Panc1 (cell line): Measurements from ENCODE around the gene UBE2L3.

Experiments
- POLR2AphosphoS5 ChIP-seq: IDR thresholded peaks from 2 replicates; pipeline ENCODE4 v1.6.1; 2012; ENCODE audit warnings: mild to moderate bottlenecking, low read depth, low read length, moderate library complexity
- SIN3A ChIP-seq: IDR thresholded peaks from 2 replicates; pipeline ENCODE4 v1.6.1; 2012; ENCODE audit warnings: low read depth, mild to moderate bottlenecking, low read length, moderate library complexity, borderline replicate concordance; ENCODE audit not compliant: insufficient read depth
- TCF7L2 ChIP-seq: IDR thresholded peaks from 2 replicates; pipeline ENCODE4 v1.6.1; 2011; ENCODE audit warnings: mild to moderate bottlenecking, low read depth, low read length, inconsistent platforms
- TF ChIP-seq, protein P1 (sequence below), 2 experiments: IDR thresholded peaks; 2 replicates each; pipeline ENCODE4 v1.6.1; 2011 to 2012; ENCODE audit warnings: low read depth in 2 of 2, control low read depth in 1 of 2, low read length in 1 of 2, mild to moderate bottlenecking in 1 of 2, moderate library complexity in 1 of 2; ENCODE audit not compliant: insufficient read depth in 1 of 2
- TF ChIP-seq, protein P2 (sequence below): fragments of 450-650 bp; IDR thresholded peaks from 2 replicates; pipeline ENCODE4 v1.5.1; 2017; ENCODE audit warnings: mild to moderate bottlenecking

GRCh38 chr22:21568347-21569075, 997 bp downstream of the UBE2L3 start:
- TF ChIP-seq POLR2AphosphoS5 (no peak), SIN3A (no peak), TCF7L2 (no peak)
- TF ChIP-seq, protein P1, sequence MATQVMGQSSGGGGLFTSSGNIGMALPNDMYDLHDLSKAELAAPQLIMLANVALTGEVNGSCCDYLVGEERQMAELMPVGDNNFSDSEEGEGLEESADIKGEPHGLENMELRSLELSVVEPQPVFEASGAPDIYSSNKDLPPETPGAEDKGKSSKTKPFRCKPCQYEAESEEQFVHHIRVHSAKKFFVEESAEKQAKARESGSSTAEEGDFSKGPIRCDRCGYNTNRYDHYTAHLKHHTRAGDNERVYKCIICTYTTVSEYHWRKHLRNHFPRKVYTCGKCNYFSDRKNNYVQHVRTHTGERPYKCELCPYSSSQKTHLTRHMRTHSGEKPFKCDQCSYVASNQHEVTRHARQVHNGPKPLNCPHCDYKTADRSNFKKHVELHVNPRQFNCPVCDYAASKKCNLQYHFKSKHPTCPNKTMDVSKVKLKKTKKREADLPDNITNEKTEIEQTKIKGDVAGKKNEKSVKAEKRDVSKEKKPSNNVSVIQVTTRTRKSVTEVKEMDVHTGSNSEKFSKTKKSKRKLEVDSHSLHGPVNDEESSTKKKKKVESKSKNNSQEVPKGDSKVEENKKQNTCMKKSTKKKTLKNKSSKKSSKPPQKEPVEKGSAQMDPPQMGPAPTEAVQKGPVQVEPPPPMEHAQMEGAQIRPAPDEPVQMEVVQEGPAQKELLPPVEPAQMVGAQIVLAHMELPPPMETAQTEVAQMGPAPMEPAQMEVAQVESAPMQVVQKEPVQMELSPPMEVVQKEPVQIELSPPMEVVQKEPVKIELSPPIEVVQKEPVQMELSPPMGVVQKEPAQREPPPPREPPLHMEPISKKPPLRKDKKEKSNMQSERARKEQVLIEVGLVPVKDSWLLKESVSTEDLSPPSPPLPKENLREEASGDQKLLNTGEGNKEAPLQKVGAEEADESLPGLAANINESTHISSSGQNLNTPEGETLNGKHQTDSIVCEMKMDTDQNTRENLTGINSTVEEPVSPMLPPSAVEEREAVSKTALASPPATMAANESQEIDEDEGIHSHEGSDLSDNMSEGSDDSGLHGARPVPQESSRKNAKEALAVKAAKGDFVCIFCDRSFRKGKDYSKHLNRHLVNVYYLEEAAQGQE (IDR thresholded peaks at IDR 0.05; ENCODE audit: insufficient read depth in 1 of 2, low read depth in 2 of 2, low read length in 1 of 2) = no peak
- TF ChIP-seq, protein P2, sequence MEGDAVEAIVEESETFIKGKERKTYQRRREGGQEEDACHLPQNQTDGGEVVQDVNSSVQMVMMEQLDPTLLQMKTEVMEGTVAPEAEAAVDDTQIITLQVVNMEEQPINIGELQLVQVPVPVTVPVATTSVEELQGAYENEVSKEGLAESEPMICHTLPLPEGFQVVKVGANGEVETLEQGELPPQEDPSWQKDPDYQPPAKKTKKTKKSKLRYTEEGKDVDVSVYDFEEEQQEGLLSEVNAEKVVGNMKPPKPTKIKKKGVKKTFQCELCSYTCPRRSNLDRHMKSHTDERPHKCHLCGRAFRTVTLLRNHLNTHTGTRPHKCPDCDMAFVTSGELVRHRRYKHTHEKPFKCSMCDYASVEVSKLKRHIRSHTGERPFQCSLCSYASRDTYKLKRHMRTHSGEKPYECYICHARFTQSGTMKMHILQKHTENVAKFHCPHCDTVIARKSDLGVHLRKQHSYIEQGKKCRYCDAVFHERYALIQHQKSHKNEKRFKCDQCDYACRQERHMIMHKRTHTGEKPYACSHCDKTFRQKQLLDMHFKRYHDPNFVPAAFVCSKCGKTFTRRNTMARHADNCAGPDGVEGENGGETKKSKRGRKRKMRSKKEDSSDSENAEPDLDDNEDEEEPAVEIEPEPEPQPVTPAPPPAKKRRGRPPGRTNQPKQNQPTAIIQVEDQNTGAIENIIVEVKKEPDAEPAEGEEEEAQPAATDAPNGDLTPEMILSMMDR = no peak
